Measurements from ENCODE around the gene ACOXL. TPM values are rescaled to one million over a fixed set of nuclear protein-coding genes. Genes with fewer than 3 reads are reported as not detected.

ACOXL gene
- total RNA-seq, 1 donor from 2014 or later, result not detected

GRCh38 chr2:111019381-111019780 lies 287.0 kb downstream of the ACOXL start:
- no peak overlapping the region for H3K27ac Mint-ChIP-seq (ENCODE audit: unreplicated experiment)
- no peaks in the 10 kb centered on the region for H3K9me3 Mint-ChIP-seq
- no peak overlapping the region for H3K4me3 Mint-ChIP-seq
- DNase-seq (ENCODE audit: low read depth, low spot score), result no peak
- H3K36me3 Mint-ChIP-seq (ENCODE audit: low read depth), result no peaks in the 10 kb centered on the region
- H3K4me1 Mint-ChIP-seq, result no peaks in the 10 kb centered on the region
- no peaks in the 10 kb centered on the region for H3K27me3 Mint-ChIP-seq (ENCODE audit: low read depth)
- TF ChIP-seq CTCF (conservative IDR thresholded peaks at IDR 0.05), result no peak

- H3K4me3 Mint-ChIP-seq, result no peak overlapping the region
- no peak for TF ChIP-seq CTCF (conservative IDR thresholded peaks at IDR 0.05)
- no peaks in the 10 kb centered on the region for H3K36me3 Mint-ChIP-seq (ENCODE audit: low read depth)
- no peaks in the 10 kb centered on the region for H3K9me3 Mint-ChIP-seq
- H3K4me1 Mint-ChIP-seq, result no peaks in the 10 kb centered on the region
- no peak for DNase-seq (ENCODE audit: low read depth, low spot score)
- no peak overlapping the region for H3K27ac Mint-ChIP-seq (ENCODE audit: unreplicated experiment)
- no peaks in the 10 kb centered on the region for H3K27me3 Mint-ChIP-seq (ENCODE audit: low read depth)
These were observed 290.3 kb downstream of the ACOXL start for GRCh38 chr2:111022633-111023032.

GRCh38 chr2:111024496-111024895 lies 292.1 kb downstream of the ACOXL start:
- Mint-ChIP-seq H3K27me3 (ENCODE audit: low read depth) (no peaks in the 10 kb centered on the region), H3K4me1 (no peaks in the 10 kb centered on the region), H3K9me3 (peaks cover 4% of the 10 kb centered on the region), H3K4me3 (no peak overlapping the region), H3K36me3 (ENCODE audit: low read depth) (no peaks in the 10 kb centered on the region), H3K27ac (ENCODE audit: unreplicated experiment) (no peak overlapping the region)
- DNase-seq (ENCODE audit: low read depth, low spot score), result no peak
- no peak for TF ChIP-seq CTCF (conservative IDR thresholded peaks at IDR 0.05)

- no peak overlapping the region for H3K4me3 Mint-ChIP-seq
- H3K27ac Mint-ChIP-seq (ENCODE audit: unreplicated experiment), result no peak overlapping the region
- peaks cover 4% of the 10 kb centered on the region for H3K9me3 Mint-ChIP-seq
- no peaks in the 10 kb centered on the region for H3K27me3 Mint-ChIP-seq (ENCODE audit: low read depth)
- no peak for DNase-seq (ENCODE audit: low read depth, low spot score)
- H3K4me1 Mint-ChIP-seq, result peaks cover 5% of the 10 kb centered on the region
- no peaks in the 10 kb centered on the region for H3K36me3 Mint-ChIP-seq (ENCODE audit: low read depth)
- TF ChIP-seq CTCF (conservative IDR thresholded peaks at IDR 0.05), result no peak
These were observed 292.9 kb downstream of the ACOXL start for GRCh38 chr2:111025288-111025687.

GRCh38 chr2:111028720-111029119 lies 296.3 kb downstream of the ACOXL start:
- Mint-ChIP-seq H3K27ac (ENCODE audit: unreplicated experiment) (no peak overlapping the region), H3K4me1 (peaks cover 7% of the 10 kb centered on the region), H3K27me3 (ENCODE audit: low read depth) (no peaks in the 10 kb centered on the region), H3K9me3 (peaks cover 4% of the 10 kb centered on the region), H3K36me3 (ENCODE audit: low read depth) (no peaks in the 10 kb centered on the region), H3K4me3 (no peak overlapping the region)
- TF ChIP-seq CTCF (conservative IDR thresholded peaks at IDR 0.05), result peak; percentile 12
- DNase-seq (ENCODE audit: low read depth, low spot score), result no peak

Data from neural crest cell (in vitro differentiated cells).